ENCODE data around the gene ANKRD34A.
A peak's percentile ranks its signal among the peaks of the same experiment; 100 is the strongest.

Gene ANKRD34A

GRCh38 chr1:145985129-145985501 lies 20.7 kb upstream of the ANKRD34A start:
- Histone ChIP-seq H3K9ac (ENCODE audit: low read length) (peak overlapping the region; percentile 4), H3K14ac (ENCODE audit: low read length in 2 of 2) (no peak overlapping the region), H4K91ac (ENCODE audit: low read length) (peak overlapping the region; percentile 70), H4K8ac (ENCODE audit: low read length) (peak overlapping the region; percentile 76), H3K4ac (ENCODE audit: low read depth in 1 of 2, low read length in 2 of 2) (peak overlapping the region; percentile 14 to 75), H3K23ac (ENCODE audit: low read length in 2 of 2) (no peak overlapping the region), H2BK5ac (ENCODE audit: low read depth, low read length, poor library complexity, severe bottlenecking) (no peak overlapping the region), H3K27ac (ENCODE audit: low read length, poor library complexity, severe bottlenecking) (no peak overlapping the region), H3K4me1 (ENCODE audit: control insufficient read depth, insufficient read depth, low read depth, low read length) (peaks cover 1% of the 10 kb centered on the region), H3K4me2 (ENCODE audit: low read length, poor library complexity, severe bottlenecking) (no peak overlapping the region), H3K36me3 (ENCODE audit: control insufficient read depth in 1 of 2, insufficient read depth in 2 of 2, low read depth in 1 of 2, low read length in 2 of 2) (no peaks in the 10 kb centered on the region), H2AFZ (ENCODE audit: low read depth, low read length) (no peak overlapping the region), H2BK15ac (ENCODE audit: low read depth, poor library complexity, severe bottlenecking) (no peak overlapping the region), H2BK12ac (ENCODE audit: low read length in 2 of 2) (peak overlapping the region in 1 of 2 experiments; percentile 91), H3K27me3 (ENCODE audit: control insufficient read depth in 1 of 2, insufficient read depth in 1 of 2, low read length in 2 of 2) (no peaks in the 10 kb centered on the region), H3K79me1 (replicated peaks; ENCODE audit: low read length, poor library complexity, severe bottlenecking) (no peaks in the 10 kb centered on the region), H2BK120ac (ENCODE audit: low read depth, low read length) (peak overlapping the region; percentile 64), H3K9me3 (ENCODE audit: control insufficient read depth, low read length) (no peaks in the 10 kb centered on the region), H3K4me3 (ENCODE audit: insufficient read depth in 1 of 2, low read depth in 1 of 2, low read length in 2 of 2) (no peak overlapping the region), H2AK5ac (ENCODE audit: low read length, severe bottlenecking) (no peak overlapping the region), H3K18ac (ENCODE audit: low read depth in 1 of 2, low read length in 2 of 2) (peak overlapping the region; percentile 88 to 89)
- no peak for DNase-seq
- 50% methylated on average over 1 of the region's 2 CpGs for WGBS

- Histone ChIP-seq H3K36me3 (ENCODE audit: control insufficient read depth in 1 of 2, insufficient read depth in 2 of 2, low read depth in 1 of 2, low read length in 2 of 2) (no peaks in the 10 kb centered on the region), H4K8ac (ENCODE audit: low read length) (no peak overlapping the region), H3K79me1 (replicated peaks; ENCODE audit: low read length, poor library complexity, severe bottlenecking) (no peaks in the 10 kb centered on the region), H3K18ac (ENCODE audit: low read depth in 1 of 2, low read length in 2 of 2) (peak overlapping the region in 1 of 2 experiments; percentile 34), H2BK15ac (ENCODE audit: low read depth, poor library complexity, severe bottlenecking) (peak overlapping the region; percentile 30), H3K9me3 (ENCODE audit: control insufficient read depth, low read length) (no peaks in the 10 kb centered on the region), H3K4me2 (ENCODE audit: low read length, poor library complexity, severe bottlenecking) (no peak overlapping the region), H3K4me1 (ENCODE audit: control insufficient read depth, insufficient read depth, low read depth, low read length) (peaks cover 3% of the 10 kb centered on the region), H3K14ac (ENCODE audit: low read length in 2 of 2) (no peak overlapping the region), H3K27me3 (ENCODE audit: control insufficient read depth in 1 of 2, insufficient read depth in 1 of 2, low read length in 2 of 2) (no peaks in the 10 kb centered on the region), H2BK5ac (ENCODE audit: low read depth, low read length, poor library complexity, severe bottlenecking) (no peak overlapping the region), H3K27ac (ENCODE audit: low read length, poor library complexity, severe bottlenecking) (no peak overlapping the region), H3K23ac (ENCODE audit: low read length in 2 of 2) (no peak overlapping the region), H2AFZ (ENCODE audit: low read depth, low read length) (no peak overlapping the region), H2AK5ac (ENCODE audit: low read length, severe bottlenecking) (no peak overlapping the region), H3K4me3 (ENCODE audit: insufficient read depth in 1 of 2, low read depth in 1 of 2, low read length in 2 of 2) (no peak overlapping the region), H4K91ac (ENCODE audit: low read length) (no peak overlapping the region), H3K9ac (ENCODE audit: low read length) (peak overlapping the region; percentile 9), H2BK12ac (ENCODE audit: low read length in 2 of 2) (peak overlapping the region in 1 of 2 experiments; percentile 91), H3K4ac (ENCODE audit: low read depth in 1 of 2, low read length in 2 of 2) (peak overlapping the region in 1 of 2 experiments; percentile 68), H2BK120ac (ENCODE audit: low read depth, low read length) (peak overlapping the region; percentile 29)
- no peak for DNase-seq
- WGBS, result 95% methylated on average over 9 of the region's 12 CpGs
Observed at GRCh38 chr1:145983960-145984830, 19.8 kb upstream of the ANKRD34A start.

- H2BK120ac ChIP-seq (ENCODE audit: low read depth, low read length), result no peak overlapping the region
- peak overlapping the region in 1 of 2 experiments; percentile 41 for H3K18ac ChIP-seq (ENCODE audit: low read depth in 1 of 2, low read length in 2 of 2)
- no peak overlapping the region for H2BK5ac ChIP-seq (ENCODE audit: low read depth, low read length, poor library complexity, severe bottlenecking)
- H3K4me3 ChIP-seq (ENCODE audit: insufficient read depth in 1 of 2, low read depth in 1 of 2, low read length in 2 of 2), result no peak overlapping the region
- peak overlapping the region; percentile 5 for H2BK15ac ChIP-seq (ENCODE audit: low read depth, poor library complexity, severe bottlenecking)
- H3K14ac ChIP-seq (ENCODE audit: low read length in 2 of 2), result no peak overlapping the region
- H4K91ac ChIP-seq (ENCODE audit: low read length), result no peak overlapping the region
- peak overlapping the region; percentile 9 for H3K9ac ChIP-seq (ENCODE audit: low read length)
- no peaks in the 10 kb centered on the region for H3K27me3 ChIP-seq (ENCODE audit: control insufficient read depth in 1 of 2, insufficient read depth in 1 of 2, low read length in 2 of 2)
- H3K23ac ChIP-seq (ENCODE audit: low read length in 2 of 2), result no peak overlapping the region
- H3K4ac ChIP-seq (ENCODE audit: low read depth in 1 of 2, low read length in 2 of 2), result peak overlapping the region in 1 of 2 experiments; percentile 82
- H3K4me2 ChIP-seq (ENCODE audit: low read length, poor library complexity, severe bottlenecking), result no peak overlapping the region
- no peaks in the 10 kb centered on the region for H3K79me1 ChIP-seq (replicated peaks; ENCODE audit: low read length, poor library complexity, severe bottlenecking)
- peak overlapping the region; percentile 53 for H2AK5ac ChIP-seq (ENCODE audit: low read length, severe bottlenecking)
- H2BK12ac ChIP-seq (ENCODE audit: low read length in 2 of 2), result peak overlapping the region in 1 of 2 experiments; percentile 83
- no peak overlapping the region for H4K8ac ChIP-seq (ENCODE audit: low read length)
- 100% methylated on average over 1 of the region's 1 CpG for WGBS
- no peak overlapping the region for H2AFZ ChIP-seq (ENCODE audit: low read depth, low read length)
- DNase-seq, result no peak
- peaks cover 0 to 3% of the 10 kb centered on the region in 2 experiments for H3K36me3 ChIP-seq (ENCODE audit: control insufficient read depth in 1 of 2, insufficient read depth in 2 of 2, low read depth in 1 of 2, low read length in 2 of 2)
- peaks cover 7% of the 10 kb centered on the region for H3K4me1 ChIP-seq (ENCODE audit: control insufficient read depth, insufficient read depth, low read depth, low read length)
- no peak overlapping the region for H3K27ac ChIP-seq (ENCODE audit: low read length, poor library complexity, severe bottlenecking)
- no peaks in the 10 kb centered on the region for H3K9me3 ChIP-seq (ENCODE audit: control insufficient read depth, low read length)
Observed at GRCh38 chr1:145983206-145983675, 18.9 kb upstream of the ANKRD34A start.

- Histone ChIP-seq H3K27ac (ENCODE audit: low read length, poor library complexity, severe bottlenecking) (no peak overlapping the region), H2BK5ac (ENCODE audit: low read depth, low read length, poor library complexity, severe bottlenecking) (no peak overlapping the region), H2BK12ac (ENCODE audit: low read length in 2 of 2) (peak overlapping the region; percentile 7 to 79), H2AFZ (ENCODE audit: low read depth, low read length) (no peak overlapping the region), H3K4ac (ENCODE audit: low read depth in 1 of 2, low read length in 2 of 2) (no peak overlapping the region), H3K4me2 (ENCODE audit: low read length, poor library complexity, severe bottlenecking) (no peak overlapping the region), H2BK120ac (ENCODE audit: low read depth, low read length) (no peak overlapping the region), H3K9me3 (ENCODE audit: control insufficient read depth, low read length) (no peaks in the 10 kb centered on the region), H3K18ac (ENCODE audit: low read depth in 1 of 2, low read length in 2 of 2) (no peak overlapping the region), H3K27me3 (ENCODE audit: control insufficient read depth in 1 of 2, insufficient read depth in 1 of 2, low read length in 2 of 2) (no peaks in the 10 kb centered on the region), H3K36me3 (ENCODE audit: control insufficient read depth in 1 of 2, insufficient read depth in 2 of 2, low read depth in 1 of 2, low read length in 2 of 2) (peaks cover 0 to 5% of the 10 kb centered on the region in 2 experiments), H4K91ac (ENCODE audit: low read length) (no peak overlapping the region), H2AK5ac (ENCODE audit: low read length, severe bottlenecking) (peak overlapping the region; percentile 9), H4K8ac (ENCODE audit: low read length) (no peak overlapping the region), H3K4me3 (ENCODE audit: insufficient read depth in 1 of 2, low read depth in 1 of 2, low read length in 2 of 2) (no peak overlapping the region), H3K4me1 (ENCODE audit: control insufficient read depth, insufficient read depth, low read depth, low read length) (peaks cover 8% of the 10 kb centered on the region), H3K79me1 (replicated peaks; ENCODE audit: low read length, poor library complexity, severe bottlenecking) (peaks cover 2% of the 10 kb centered on the region), H3K14ac (ENCODE audit: low read length in 2 of 2) (no peak overlapping the region), H3K9ac (ENCODE audit: low read length) (no peak overlapping the region), H2BK15ac (ENCODE audit: low read depth, poor library complexity, severe bottlenecking) (no peak overlapping the region), H3K23ac (ENCODE audit: low read length in 2 of 2) (no peak overlapping the region)
- no peak for DNase-seq
- 95% methylated on average over 6 of the region's 6 CpGs for WGBS
Observed at GRCh38 chr1:145982010-145982723, 17.8 kb upstream of the ANKRD34A start.
